K562 (cell line): ENCODE data around the gene LRFN2. TPM values are rescaled to one million over a fixed set of nuclear protein-coding genes. Genes with fewer than 3 reads are reported as not detected.

ENCODE experiments used
- ATAC-seq: fragments of 200-7000 bp; cut with Tn5 transposase; 3 replicates; pipeline ENCODE4 v1.9.1; 2020; ENCODE audit warnings: moderate library complexity
- BruUV-seq: library from RNA; stranded (reverse); fragments of 400-500 nt; replicated peaks from 2 replicates; lab custom pipeline; 2021; lab: Mats Ljungman, UMichigan
- CTCF ChIA-PET: fragments of 300-600 bp; formaldehyde crosslinking; extraction: SDS; loops from one replicate; lab custom pipeline; 2021; ENCODE audit warnings: low intra/inter-chr PET ratio; lab: Yijun Ruan, JAX
- POLR2A ChIA-PET: fragments of 300-600, 350-650 bp; sonication (Branson Sonifier 250); formaldehyde crosslinking; extraction: SDS; loops from one replicate; lab custom pipeline; 2021; ENCODE audit warnings: antibody characterized with exemption, inconsistent platforms; lab: Yijun Ruan, JAX
- DNase-seq, 4 experiments: peaks; one replicate each; pipeline versions ENCODE4 v3.0.0 to v3.0.0-alpha.2; 2011 to 2018; ENCODE audit warnings: low spot score in 3 of 4, mixed read lengths in 3 of 4; ENCODE audit errors: extremely low read depth in 1 of 4
- FAIRE-seq: peaks from 2 replicates; lab custom pipeline; 2011; peaks lifted over from hg19 to GRCh38; lab: Jason Lieb, UNC
- H2AFZ ChIP-seq: 2 replicates; pipeline ENCODE4 v1.6.0; 2011; ENCODE audit warnings: low read depth, low read length, control low read depth, inconsistent platforms
- H3K27ac ChIP-seq: fragments of 200-600 bp; 3 replicates; pipeline ENCODE4 v1.8.0; 2011; ENCODE audit warnings: low read depth, mild to moderate bottlenecking, control low read depth, inconsistent platforms, low read length, moderate library complexity, mixed read lengths; ENCODE audit errors: extremely low read depth
- H3K27me3 ChIP-seq, 2 experiments: fragments of 300-600 bp in 1 of 2; 2 replicates in 1 of 2; 3 replicates in 1 of 2; pipeline versions ENCODE4 v1.6.0 to v1.8.0; 2011; ENCODE audit warnings: inconsistent platforms in 2 of 2, low read length in 2 of 2, mild to moderate bottlenecking in 1 of 2, mixed read lengths in 1 of 2, moderate library complexity in 1 of 2; ENCODE audit not compliant: control insufficient read depth in 2 of 2, insufficient read depth in 2 of 2
- H3K36me3 ChIP-seq: fragments of 300-600 bp; 3 replicates; pipeline ENCODE4 v1.8.0; 2011; ENCODE audit warnings: mild to moderate bottlenecking, low read length, inconsistent platforms; ENCODE audit not compliant: control insufficient read depth, insufficient read depth
- H3K4me1 ChIP-seq, 2 experiments: fragments of 200-600 bp in 1 of 2; replicated peaks in 1 of 2; 2 replicates in 1 of 2; 3 replicates in 1 of 2; pipeline versions ENCODE4 v1.5.1 to v1.8.0; 2011; ENCODE audit warnings: inconsistent platforms in 2 of 2, low read length in 2 of 2, mild to moderate bottlenecking in 1 of 2, mixed read lengths in 1 of 2, moderate library complexity in 1 of 2; ENCODE audit not compliant: control insufficient read depth in 2 of 2, insufficient read depth in 2 of 2
- H3K4me2 ChIP-seq: 2 replicates; pipeline ENCODE4 v1.6.1; 2011; ENCODE audit warnings: low read length, control low read depth, inconsistent platforms, mixed read lengths; ENCODE audit not compliant: insufficient read depth
- H3K4me3 ChIP-seq: fragments of 200-600 bp; sonication (generic), shearing (Covaris generic); 2 replicates; pipeline ENCODE4 v1.5.1; 2016; ENCODE audit warnings: control low read depth, inconsistent platforms
- H3K79me2 ChIP-seq: fragments of 200-600 bp; 3 replicates; pipeline ENCODE4 v1.8.0; 2011; ENCODE audit warnings: low read length, inconsistent platforms; ENCODE audit not compliant: control insufficient read depth, insufficient read depth
- H3K9ac ChIP-seq, 2 experiments: 2 replicates each; pipeline versions ENCODE4 v1.6.0 to v1.6.1; 2011; ENCODE audit warnings: low read depth in 2 of 2, low read length in 2 of 2, control low read depth in 1 of 2, inconsistent platforms in 1 of 2, mild to moderate bottlenecking in 1 of 2, mixed read lengths in 1 of 2; ENCODE audit not compliant: insufficient read depth in 1 of 2
- H3K9me1 ChIP-seq: one replicate; pipeline ENCODE4 v1.6.0; 2011; ENCODE audit warnings: inconsistent platforms, mild to moderate bottlenecking, low read length, moderate library complexity; ENCODE audit not compliant: control insufficient read depth, insufficient read depth
- H3K9me3 ChIP-seq: replicated peaks from 2 replicates; pipeline ENCODE4 v1.5.1; 2011; ENCODE audit warnings: low read depth, low read length, inconsistent platforms; ENCODE audit not compliant: control insufficient read depth, insufficient read depth
- H4K20me1 ChIP-seq: replicated peaks from 2 replicates; pipeline ENCODE4 v1.6.1; 2011; ENCODE audit warnings: low read length, inconsistent platforms, mixed read lengths; ENCODE audit not compliant: control insufficient read depth, insufficient read depth
- ATF1 ChIP-seq, 2 experiments: fragments of 450-650 bp in 1 of 2; IDR thresholded peaks; 2 replicates each; pipeline ENCODE4 v1.6.1; 2016; ENCODE audit warnings: missing compliant biosample characterization in 1 of 2, missing genetic modification characterization in 1 of 2
- CBX5 ChIP-seq: IDR thresholded peaks from 2 replicates; pipeline ENCODE4 v1.6.1; 2014; ENCODE audit warnings: low read depth, borderline replicate concordance
- EHMT2 ChIP-seq: fragments of 450-650 bp; IDR thresholded peaks from 2 replicates; pipeline ENCODE4 v1.6.1; 2018; ENCODE audit warnings: antibody characterized with exemption
- HNRNPUL1 ChIP-seq: fragments of 200-400 bp; formaldehyde crosslinking; IDR thresholded peaks from 2 replicates; pipeline ENCODE4 v1.6.1; 2017; ENCODE audit warnings: low read length
- JUNB ChIP-seq: fragments of 450-650 bp; formaldehyde crosslinking; conservative IDR thresholded peaks from 2 replicates; pipeline ENCODE4 v1.4.0; 2020; ENCODE audit warnings: mild to moderate bottlenecking
- MCM2 ChIP-seq: fragments of 450-650 bp; IDR thresholded peaks from 2 replicates; pipeline ENCODE4 v1.6.1; 2017; ENCODE audit warnings: low read depth, mild to moderate bottlenecking
- SIN3B ChIP-seq: fragments of 450-650 bp; IDR thresholded peaks from 2 replicates; pipeline ENCODE4 v1.6.1; 2017; ENCODE audit warnings: low read depth, mild to moderate bottlenecking, moderate library complexity
- SP1 ChIP-seq: sonication (generic); formaldehyde crosslinking; IDR thresholded peaks from 2 replicates; pipeline ENCODE4 v1.8.1; 2022; ENCODE audit warnings: mild to moderate bottlenecking, missing genetic modification reagents
- TCF7 ChIP-seq: sonication (generic); IDR thresholded peaks from 2 replicates; pipeline ENCODE4 v1.6.1; 2016; ENCODE audit warnings: antibody characterized with exemption, borderline replicate concordance
- TRIM28 ChIP-seq: fragments of 450-650 bp; IDR thresholded peaks from 2 replicates; pipeline ENCODE4 v1.6.1; 2017
- XRCC5 ChIP-seq: fragments of 200-400 bp; formaldehyde crosslinking; IDR thresholded peaks from 2 replicates; pipeline ENCODE4 v1.6.1; 2017; ENCODE audit warnings: low read depth, mild to moderate bottlenecking, low read length
- ZBTB17 ChIP-seq: fragments of 450-650 bp; formaldehyde crosslinking; IDR thresholded peaks from 2 replicates; pipeline ENCODE4 v1.4.0; 2020; ENCODE audit warnings: mild to moderate bottlenecking
- ZNF146 ChIP-seq: IDR thresholded peaks from one replicate; pipeline ENCODE4 v1.6.1; 2018; ENCODE audit warnings: missing compliant biosample characterization; ENCODE audit not compliant: unreplicated experiment
- ZNF232 ChIP-seq: sonication (generic); formaldehyde crosslinking; IDR thresholded peaks from 2 replicates; pipeline ENCODE4 v1.8.0; 2022; ENCODE audit warnings: mild to moderate bottlenecking, missing genetic modification reagents
- ZNF347 ChIP-seq: fragments of 450-650 bp; formaldehyde crosslinking; IDR thresholded peaks from 2 replicates; pipeline ENCODE4 v1.4.0; 2020; ENCODE audit warnings: low read depth, mild to moderate bottlenecking, moderate library complexity
- ZNF583 ChIP-seq: fragments of 250-450 bp; sonication (Bioruptor Pico); IDR thresholded peaks from 2 replicates; pipeline ENCODE4 v1.4.0; 2020
- WGBS: fragments of 100-300 bp; shearing (Covaris generic); methylation state at CpG from one replicate; pipeline ENCODE4 v1.1.6; 2016; ENCODE audit warnings: low coverage, mixed read lengths; ENCODE audit not compliant: insufficient coverage; ENCODE audit errors: missing lambda C conversion rate; 5-methylcytosine and 5-hydroxymethylcytosine counted together
- in situ Hi-C: fragments of 300-500 bp; cut with MboI; formaldehyde crosslinking; loops from 4 replicates; pipeline ENCODE4 v1.15.0; 2018; ENCODE audit warnings: inconsistent platforms, mixed read lengths
- intact Hi-C: fragments of 100-400 bp; cut with micrococcal nuclease; formaldehyde crosslinking; loops from 2 replicates; pipeline ENCODE4 v1.14.2; 2022
- polyA plus RNA-seq, 8 experiments: library from polyadenylated mRNA; depleted of rRNA in 4 of 8; stranded (reverse) in 5 of 8; unstranded in 3 of 8; fragments of >200 nt; fragmentation: Nextera tagmentation in 2 of 8; fragmentation: Illumina TruSeq in 1 of 8; extraction: Ambion mirVana in 2 of 8; extraction: Trizol in 1 of 8; gene quantifications; 2 replicates each; pipeline versions ENCODE4 v1.2.1 to v1.2.3, GENCODE V29; 2011 to 2014; ENCODE audit warnings: inconsistent platforms in 1 of 8, missing spikeins in 1 of 8
- total RNA-seq, 7 experiments: library from RNA; depleted of rRNA in 6 of 7; stranded (reverse); fragments of >200 nt in 6 of 7; fragmentation: Illumina TruSeq in 2 of 7; extraction: Trizol in 2 of 7; gene quantifications; 2 replicates each; pipeline versions ENCODE4 v1.2.1 to v1.2.3, GENCODE V29; 2011 to 2021; ENCODE audit warnings: low replicate concordance in 1 of 7
- TF ChIP-seq, protein P1 (sequence below): fragments of 450-650 bp; formaldehyde crosslinking; IDR thresholded peaks from 2 replicates; pipeline ENCODE4 v1.4.0; 2022; ENCODE audit warnings: missing genetic modification characterization

LRFN2 gene
- total and polyA plus RNA-seq, 9 of the 15 experiments (the other 6 are each of a cell fraction or from before 2014, with no cell fraction given) = not detected

DNA sequence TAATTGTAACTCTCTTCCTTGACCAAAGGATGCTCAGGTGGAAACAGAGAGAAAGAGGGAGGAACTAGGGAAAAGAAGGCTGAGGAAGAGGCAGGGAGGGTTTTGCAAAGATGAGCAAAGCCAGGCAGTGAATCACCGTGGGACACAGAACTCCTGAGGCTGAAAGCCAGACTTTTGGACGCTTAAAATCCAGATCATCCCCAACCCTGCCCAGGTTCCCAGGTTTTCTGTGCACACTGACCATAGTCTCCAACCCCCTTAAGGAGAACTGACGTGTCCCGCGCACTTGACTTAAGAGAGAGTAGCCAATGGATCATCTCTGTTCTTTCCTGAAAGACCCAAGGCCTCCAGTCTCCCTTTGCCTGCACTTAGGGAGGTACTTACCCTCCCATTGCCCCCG, 75.3 kb downstream of the LRFN2 start:
- no peak overlapping the region for H2AFZ ChIP-seq
- ChIA-PET POLR2A (no interaction called here), CTCF (no interaction called here)
- H3K4me1 ChIP-seq = no peaks in the 10 kb centered on the region
- H3K4me3 ChIP-seq = no peak overlapping the region
- intact Hi-C loops = no loop called here
- in situ Hi-C loops = no loop called here
- no peaks in the 10 kb centered on the region for H3K9me1 ChIP-seq
- H3K79me2 ChIP-seq = no peaks in the 10 kb centered on the region
- peaks cover 2 to 9% of the 10 kb centered on the region in 2 experiments; a peak in 2 of 5 replicates for H3K27me3 ChIP-seq
- H3K36me3 ChIP-seq = no peaks in the 10 kb centered on the region
- no peaks in the 10 kb centered on the region for H3K9me3 ChIP-seq
- FAIRE-seq (no peak), DNase-seq (no peak), ATAC-seq (no peak)
- 1% methylated on average over 6 of the region's 6 CpGs for WGBS
- H3K9ac ChIP-seq = no peak overlapping the region
- no peak overlapping the region for H3K27ac ChIP-seq
- H4K20me1 ChIP-seq = peaks cover 9% of the 10 kb centered on the region; the same call in 1 of the 2 replicates
- BruUV-seq = no TSS peak
- H3K4me2 ChIP-seq = no peak overlapping the region
- TF ChIP-seq CBX5 (no peak), TCF7 (no peak), MCM2 (no peak), ZNF232 (CRISPR knock-in tag) (no peak), EHMT2 (no peak)
- TF ChIP-seq, protein P1, sequence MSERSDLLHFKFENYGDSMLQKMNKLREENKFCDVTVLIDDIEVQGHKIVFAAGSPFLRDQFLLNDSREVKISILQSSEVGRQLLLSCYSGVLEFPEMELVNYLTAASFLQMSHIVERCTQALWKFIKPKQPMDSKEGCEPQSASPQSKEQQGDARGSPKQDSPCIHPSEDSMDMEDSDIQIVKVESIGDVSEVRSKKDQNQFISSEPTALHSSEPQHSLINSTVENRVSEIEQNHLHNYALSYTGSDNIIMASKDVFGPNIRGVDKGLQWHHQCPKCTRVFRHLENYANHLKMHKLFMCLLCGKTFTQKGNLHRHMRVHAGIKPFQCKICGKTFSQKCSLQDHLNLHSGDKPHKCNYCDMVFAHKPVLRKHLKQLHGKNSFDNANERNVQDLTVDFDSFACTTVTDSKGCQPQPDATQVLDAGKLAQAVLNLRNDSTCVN (CRISPR knock-in tag) = no peak

DNA sequence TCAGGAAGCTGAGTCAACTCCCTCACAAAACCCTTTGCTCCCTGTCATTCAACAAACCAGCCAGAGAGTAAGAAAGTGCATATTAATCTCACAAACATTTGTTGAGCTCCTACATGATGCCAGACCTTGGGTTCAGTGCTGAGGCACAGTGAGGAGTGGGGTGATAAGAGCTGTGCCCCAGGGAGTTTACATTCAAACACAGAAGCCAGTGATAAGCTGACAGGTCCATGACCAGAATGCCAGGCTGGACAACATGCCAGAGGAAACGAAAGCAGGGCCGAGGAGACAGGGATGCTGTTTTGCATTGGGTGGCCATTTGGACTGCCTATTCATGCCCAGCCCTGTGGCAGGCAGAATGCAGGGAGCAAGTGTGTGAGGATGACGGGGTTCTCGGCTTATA, 76.7 kb downstream of the LRFN2 start:
- intact Hi-C loops (no loop called here), in situ Hi-C loops (no loop called here)
- Histone ChIP-seq H3K4me1 (no peaks in the 10 kb centered on the region), H3K9me1 (no peaks in the 10 kb centered on the region), H3K9ac (no peak overlapping the region)
- WGBS = 2% methylated on average over 4 of the region's 4 CpGs
- DNase-seq = no peak
- BruUV-seq = no TSS peak
- TF ChIP-seq JUNB (CRISPR knock-in tag) (no peak), HNRNPUL1 (no peak), ATF1 (CRISPR knock-in tag; IDR thresholded peaks at IDR 0.05) (no peak), ATF1 (tag; IDR thresholded peaks at IDR 0.05) (no peak), ZBTB17 (CRISPR knock-in tag) (no peak), SIN3B (no peak), SP1 (CRISPR knock-in tag) (no peak), ZNF146 (CRISPR knock-in tag) (no peak), CBX5 (no peak), TRIM28 (no peak), XRCC5 (no peak), ZNF583 (CRISPR knock-in tag) (no peak), ZNF347 (CRISPR knock-in tag) (no peak)
- TF ChIP-seq, all 486 proteins: peak for 0
- no peaks in the 10 kb centered on the region for H3K79me2 ChIP-seq
- ATAC-seq (no peak), FAIRE-seq (peak; percentile 26)
- no peak overlapping the region for H3K4me3 ChIP-seq
- POLR2A ChIA-PET = no interaction called here
- no peaks in the 10 kb centered on the region for H3K9me3 ChIP-seq
- H3K36me3 ChIP-seq = no peaks in the 10 kb centered on the region
- H3K27ac ChIP-seq = no peak overlapping the region
- no peak overlapping the region for H3K4me2 ChIP-seq
- CTCF ChIA-PET = no interaction called here
- peaks cover 2 to 19% of the 10 kb centered on the region in 2 experiments; a peak in 2 of 5 replicates for H3K27me3 ChIP-seq
- H4K20me1 ChIP-seq = peaks cover 9% of the 10 kb centered on the region
- no peak overlapping the region for H2AFZ ChIP-seq
